ENCODE results near the gene ZDHHC16.
A peak's percentile ranks its signal among the peaks of the same experiment; 100 is the strongest.

- TF ChIP-seq CTCF (IDR thresholded peaks at IDR 0.05 in 4 of 5, conservative IDR thresholded peaks at IDR 0.05 in 1 of 5) (peak; percentile 62 to 82 (median 74)), POLR2A (IDR thresholded peaks at IDR 0.05) (no peak)
Measured at GRCh38 chr10:97407211-97407951, 38.6 kb upstream of the ZDHHC16 start.
